Measurements from ENCODE around the gene SOX5. TPM values are rescaled to one million over a fixed set of nuclear protein-coding genes. Genes with fewer than 3 reads are reported as not detected.

SOX5 gene
- total and polyA plus RNA-seq, 7 donors: 0.17 to 2.9 (median 0.47) TPM

DNA sequence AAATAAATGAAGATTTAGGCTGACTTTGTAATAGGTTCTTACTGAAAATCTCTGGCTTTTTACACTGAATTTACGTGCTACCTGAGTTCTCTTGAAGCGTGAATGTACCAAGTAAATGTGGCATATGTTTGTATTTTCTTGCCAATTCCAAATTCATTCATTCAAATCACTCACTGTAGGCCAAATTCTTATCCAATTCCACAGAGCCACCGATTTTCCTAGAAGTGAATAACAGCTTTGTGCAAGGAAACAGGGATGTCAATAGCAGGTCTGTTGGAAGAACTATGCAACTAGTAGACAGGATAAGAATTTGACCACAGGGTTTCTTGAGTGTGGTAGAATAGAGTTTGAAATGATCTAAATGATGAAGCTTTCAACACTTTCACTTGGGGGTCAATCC lies 86.8 kb downstream of the SOX5 start:
- Histone ChIP-seq H3K27me3 (ENCODE audit: insufficient read depth in 3 of 3, low read length in 2 of 3) (no peaks in the 10 kb centered on the region), H3K4me3 (no peak overlapping the region), H3K36me3 (ENCODE audit: insufficient read depth in 1 of 2, low read depth in 1 of 2) (no peaks in the 10 kb centered on the region), H3K9me3 (peaks cover 5% of the 10 kb centered on the region), H3K27ac (no peak overlapping the region), H3K4me1 (no peaks in the 10 kb centered on the region)
- 74 to 76% (median 75%) methylated on average over 3 of the region's 3 CpGs for WGBS, 3 donors
- TF ChIP-seq, protein P1, sequence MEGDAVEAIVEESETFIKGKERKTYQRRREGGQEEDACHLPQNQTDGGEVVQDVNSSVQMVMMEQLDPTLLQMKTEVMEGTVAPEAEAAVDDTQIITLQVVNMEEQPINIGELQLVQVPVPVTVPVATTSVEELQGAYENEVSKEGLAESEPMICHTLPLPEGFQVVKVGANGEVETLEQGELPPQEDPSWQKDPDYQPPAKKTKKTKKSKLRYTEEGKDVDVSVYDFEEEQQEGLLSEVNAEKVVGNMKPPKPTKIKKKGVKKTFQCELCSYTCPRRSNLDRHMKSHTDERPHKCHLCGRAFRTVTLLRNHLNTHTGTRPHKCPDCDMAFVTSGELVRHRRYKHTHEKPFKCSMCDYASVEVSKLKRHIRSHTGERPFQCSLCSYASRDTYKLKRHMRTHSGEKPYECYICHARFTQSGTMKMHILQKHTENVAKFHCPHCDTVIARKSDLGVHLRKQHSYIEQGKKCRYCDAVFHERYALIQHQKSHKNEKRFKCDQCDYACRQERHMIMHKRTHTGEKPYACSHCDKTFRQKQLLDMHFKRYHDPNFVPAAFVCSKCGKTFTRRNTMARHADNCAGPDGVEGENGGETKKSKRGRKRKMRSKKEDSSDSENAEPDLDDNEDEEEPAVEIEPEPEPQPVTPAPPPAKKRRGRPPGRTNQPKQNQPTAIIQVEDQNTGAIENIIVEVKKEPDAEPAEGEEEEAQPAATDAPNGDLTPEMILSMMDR (IDR thresholded peaks at IDR 0.05): no peak
- ATAC-seq (no peak), DNase-seq (no peak)
- intact Hi-C loops (cut with DNase I): no loop called here

DNA sequence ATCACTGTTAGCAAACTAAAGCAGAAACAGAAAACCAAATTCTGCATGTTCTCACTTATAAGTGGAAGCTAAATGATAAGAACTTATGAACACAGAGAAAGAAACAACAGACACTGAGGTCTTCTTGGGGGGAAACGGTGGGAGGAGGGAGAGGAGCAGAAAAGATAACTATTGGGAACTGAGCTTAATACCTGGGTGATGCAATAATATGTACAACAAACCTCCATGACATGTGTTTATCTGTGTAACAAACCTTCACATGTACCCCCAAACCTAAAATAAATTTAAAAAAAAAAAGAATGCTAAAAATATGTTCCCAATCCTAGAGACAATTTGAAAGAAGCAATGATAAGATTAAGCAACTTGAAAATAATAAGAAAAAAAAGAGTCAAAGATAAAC lies 89.5 kb downstream of the SOX5 start:
- intact Hi-C loops (cut with DNase I): no loop called here
- 67 to 76% (median 74%) methylated on average over 1 of the region's 1 CpG for WGBS, 3 donors
- peaks cover 5% of the 10 kb centered on the region for H3K9me3 ChIP-seq
- no peak for ATAC-seq
- no peaks in the 10 kb centered on the region for H3K27me3 ChIP-seq (ENCODE audit: insufficient read depth in 3 of 3, low read length in 2 of 3)
- no peak overlapping the region for H3K4me3 ChIP-seq
- no peak overlapping the region for H3K27ac ChIP-seq
- DNase-seq: no peak
- TF ChIP-seq, protein P1 (IDR thresholded peaks at IDR 0.05): no peak
- H3K4me1 ChIP-seq: no peaks in the 10 kb centered on the region
- H3K36me3 ChIP-seq (ENCODE audit: insufficient read depth in 1 of 2, low read depth in 1 of 2): no peaks in the 10 kb centered on the region

DNA sequence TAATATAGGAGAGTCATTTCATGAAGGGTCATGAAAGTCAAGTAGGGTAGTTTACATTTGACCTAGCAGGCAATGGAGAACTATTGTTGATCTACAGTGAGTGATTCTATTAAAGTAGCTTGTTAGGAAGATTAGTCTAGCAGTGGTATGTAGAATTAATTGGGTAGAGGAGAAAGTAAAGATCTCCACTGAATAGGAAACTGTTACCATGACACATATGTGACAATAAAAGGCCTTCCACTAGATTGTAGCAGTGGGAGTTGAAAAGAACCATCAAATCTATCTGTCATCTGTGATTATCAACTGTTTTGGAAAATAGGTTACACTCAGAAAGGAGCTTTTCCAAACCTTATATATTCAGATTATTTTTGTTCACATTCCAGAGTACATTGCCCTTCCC lies 92.3 kb downstream of the SOX5 start:
- Histone ChIP-seq H3K36me3 (ENCODE audit: insufficient read depth in 1 of 2, low read depth in 1 of 2) (no peaks in the 10 kb centered on the region), H3K4me3 (no peak overlapping the region), H3K4me1 (no peaks in the 10 kb centered on the region), H3K9me3 (peaks cover 5% of the 10 kb centered on the region), H3K27ac (no peak overlapping the region), H3K27me3 (ENCODE audit: insufficient read depth in 3 of 3, low read length in 2 of 3) (no peaks in the 10 kb centered on the region)
- DNase-seq (no peak), ATAC-seq (no peak)
- intact Hi-C loops (cut with DNase I): no loop called here
- TF ChIP-seq, protein P1 (IDR thresholded peaks at IDR 0.05): no peak

DNA sequence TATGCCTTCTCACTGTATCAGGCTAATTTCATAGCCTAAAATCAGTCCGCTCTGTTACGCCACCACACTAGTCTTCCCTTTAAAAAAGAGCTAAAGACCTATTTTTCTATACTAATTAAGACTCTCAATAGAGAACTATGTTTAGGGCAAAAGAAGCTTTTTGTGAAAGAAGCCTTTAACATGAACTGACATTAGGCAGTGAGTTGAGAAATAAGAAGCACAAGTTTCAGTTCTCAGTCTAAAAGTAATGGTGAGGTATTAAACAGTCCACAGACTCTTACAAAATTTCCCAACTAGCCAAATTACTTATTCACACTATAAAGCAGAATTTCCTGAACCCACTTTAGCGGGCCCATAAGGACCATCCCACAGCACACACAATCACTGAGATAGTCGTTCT lies 93.7 kb downstream of the SOX5 start:
- H3K27ac ChIP-seq: no peak overlapping the region
- WGBS, 3 donors: 69 to 72% (median 70%) methylated on average over 4 of the region's 4 CpGs
- peaks cover 5% of the 10 kb centered on the region for H3K9me3 ChIP-seq
- H3K4me1 ChIP-seq: no peaks in the 10 kb centered on the region
- DNase-seq (no peak), ATAC-seq (no peak)
- intact Hi-C loops (cut with DNase I): no loop called here
- no peak overlapping the region for H3K4me3 ChIP-seq
- H3K36me3 ChIP-seq (ENCODE audit: insufficient read depth in 1 of 2, low read depth in 1 of 2): no peaks in the 10 kb centered on the region
- TF ChIP-seq, protein P1 (IDR thresholded peaks at IDR 0.05): no peak
- H3K27me3 ChIP-seq (ENCODE audit: insufficient read depth in 3 of 3, low read length in 2 of 3): no peaks in the 10 kb centered on the region

DNA sequence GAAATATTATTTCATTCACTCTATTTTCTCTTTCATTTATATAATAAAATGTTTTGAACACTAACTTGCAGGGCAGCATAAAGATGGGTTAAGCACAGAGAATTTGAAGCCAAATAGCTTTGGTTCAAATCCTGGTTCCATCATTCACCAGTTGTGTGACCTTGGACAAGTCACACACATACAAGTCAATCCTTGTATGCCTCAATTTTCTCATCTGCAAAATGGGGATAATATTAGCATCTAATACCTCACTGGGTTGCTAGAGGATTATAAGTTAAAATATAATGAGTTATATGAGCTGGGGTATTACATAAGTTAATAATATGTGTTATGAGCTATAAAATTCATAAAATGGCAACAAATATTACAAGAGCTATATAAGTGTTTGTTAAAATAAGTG lies 94.9 kb downstream of the SOX5 start:
- Histone ChIP-seq H3K4me1 (no peaks in the 10 kb centered on the region), H3K9me3 (peaks cover 1% of the 10 kb centered on the region), H3K4me3 (no peak overlapping the region), H3K36me3 (ENCODE audit: insufficient read depth in 1 of 2, low read depth in 1 of 2) (no peaks in the 10 kb centered on the region), H3K27me3 (ENCODE audit: insufficient read depth in 3 of 3, low read length in 2 of 3) (no peaks in the 10 kb centered on the region), H3K27ac (no peak overlapping the region)
- intact Hi-C loops (cut with DNase I): no loop called here
- no peak for ATAC-seq
- DNase-seq: no peak
- TF ChIP-seq, protein P1 (IDR thresholded peaks at IDR 0.05): no peak

All from psoas muscle (tissue), 8 donors.